H1 (cell line): Measurements from ENCODE around the gene ACRBP. TPM values are rescaled to one million over a fixed set of nuclear protein-coding genes. Genes with fewer than 3 reads are reported as not detected.

Source experiments
- CTCF ChIA-PET: fragments of 300-600 bp; sonication (Branson Sonifier 250); formaldehyde crosslinking; loops from one replicate; lab custom pipeline; 2021; ENCODE audit not compliant: partially characterized antibody; lab: Charles Lee
- POLR2A ChIA-PET: fragments of 300-600 bp; sonication (Branson Sonifier 250); formaldehyde crosslinking; loops from one replicate; lab custom pipeline; 2021; ENCODE audit warnings: inconsistent platforms; ENCODE audit not compliant: partially characterized antibody; lab: Charles Lee
- DNase-seq, 2 experiments: peaks; one replicate each; pipeline versions ENCODE4 v3.0.0 to v3.0.0-alpha.2; 2010 to 2022; ENCODE audit warnings: low spot score in 2 of 2, low read depth in 1 of 2, mixed read lengths in 1 of 2
- FAIRE-seq: peaks from 2 replicates; lab custom pipeline; 2011; peaks lifted over from hg19 to GRCh38; lab: Jason Lieb, UNC
- H2AFZ ChIP-seq: 2 replicates; pipeline ENCODE4 v1.8.1; 2012; ENCODE audit warnings: low read length, inconsistent platforms
- H2AK5ac ChIP-seq: 2 replicates; pipeline ENCODE4 v1.6.1; 2013; ENCODE audit warnings: low read depth, low read length
- H2BK120ac ChIP-seq: replicated peaks from 2 replicates; pipeline ENCODE3; 2013; ENCODE audit warnings: low read depth, low read length, inconsistent platforms
- H2BK12ac ChIP-seq: 2 replicates; pipeline ENCODE4 v1.6.1; 2013; ENCODE audit warnings: low read depth, low read length
- H2BK15ac ChIP-seq: 2 replicates; pipeline ENCODE4 v1.6.1; 2013; ENCODE audit warnings: low read length
- H2BK20ac ChIP-seq: 2 replicates; pipeline ENCODE4 v1.6.1; 2013; ENCODE audit warnings: low read length
- H2BK5ac ChIP-seq: 2 replicates; pipeline ENCODE4 v1.6.1; 2013; ENCODE audit warnings: low read depth, low read length
- H3K14ac ChIP-seq: 2 replicates; pipeline ENCODE4 v1.6.1; 2013; ENCODE audit warnings: inconsistent platforms; ENCODE audit not compliant: insufficient read length
- H3K18ac ChIP-seq: 2 replicates; pipeline ENCODE4 v1.6.1; 2013; ENCODE audit warnings: low read length; ENCODE audit errors: extremely low read depth
- H3K23ac ChIP-seq: 2 replicates; pipeline ENCODE4 v1.6.1; 2013; ENCODE audit warnings: inconsistent platforms; ENCODE audit not compliant: insufficient read length
- H3K23me2 ChIP-seq: 2 replicates; pipeline ENCODE4 v1.6.1; 2013; ENCODE audit warnings: low read depth, low read length
- H3K27ac ChIP-seq: 2 replicates; pipeline ENCODE4 v1.6.1; 2011; ENCODE audit warnings: low read depth, low read length, inconsistent platforms
- H3K27me3 ChIP-seq, 4 experiments: replicated peaks in 1 of 4; 1 replicate in 1 of 4; 2 replicates in 3 of 4; pipeline versions ENCODE4 v1.6.1 to v1.8.1; 2011 to 2013; ENCODE audit warnings: low read length in 3 of 4, mild to moderate bottlenecking in 3 of 4, inconsistent platforms in 2 of 4, mixed read lengths in 2 of 4, moderate library complexity in 1 of 4; ENCODE audit not compliant: control insufficient read depth in 3 of 4, insufficient read depth in 3 of 4; ENCODE audit errors: extremely low read depth in 1 of 4
- H3K36me3 ChIP-seq, 4 experiments: 2 replicates each; pipeline versions ENCODE4 v1.6.1 to v1.8.1; 2011 to 2013; ENCODE audit warnings: mild to moderate bottlenecking in 4 of 4, low read length in 3 of 4, moderate library complexity in 2 of 4, control low read depth in 1 of 4, inconsistent platforms in 1 of 4; ENCODE audit not compliant: insufficient read depth in 4 of 4, control insufficient read depth in 2 of 4
- H3K4ac ChIP-seq: replicated peaks from 2 replicates; pipeline ENCODE3; 2013; ENCODE audit warnings: low read length, low read depth, mixed read lengths, inconsistent platforms; ENCODE audit not compliant: insufficient read length
- H3K4me1 ChIP-seq, 4 experiments: replicated peaks in 1 of 4; 1 replicate in 1 of 4; 2 replicates in 3 of 4; pipeline versions ENCODE4 v1.6.1 to v1.8.1; 2011 to 2013; ENCODE audit warnings: low read length in 3 of 4, inconsistent platforms in 2 of 4, mixed read lengths in 1 of 4; ENCODE audit not compliant: insufficient read depth in 4 of 4, control insufficient read depth in 3 of 4
- H3K4me2 ChIP-seq, 2 experiments: 2 replicates each; pipeline versions ENCODE4 v1.6.1 to v1.8.1; 2011 to 2013; ENCODE audit warnings: low read depth in 2 of 2, low read length in 2 of 2, control low read depth in 1 of 2, inconsistent platforms in 1 of 2, mild to moderate bottlenecking in 1 of 2; ENCODE audit not compliant: insufficient read depth in 1 of 2
- H3K4me3 ChIP-seq, 4 experiments: fragments of 200-600, 300-600 bp in 1 of 4; sonication (generic), shearing (Covaris generic), sonication (Bioruptor Twin) in 1 of 4; 2 replicates each; pipeline versions ENCODE4 v1.5.1 to v1.8.1; 2011 to 2016; ENCODE audit warnings: low read length in 4 of 4, low read depth in 3 of 4, control low read depth in 2 of 4, inconsistent platforms in 2 of 4, mild to moderate bottlenecking in 2 of 4, mixed read lengths in 1 of 4, moderate library complexity in 1 of 4; ENCODE audit not compliant: insufficient read depth in 2 of 4; ENCODE audit errors: extremely low read depth in 1 of 4
- H3K56ac ChIP-seq: replicated peaks from 2 replicates; pipeline ENCODE3; 2013; ENCODE audit warnings: low read depth, mild to moderate bottlenecking, mixed read lengths, low read length, inconsistent platforms; ENCODE audit not compliant: insufficient read length
- H3K79me1 ChIP-seq: 2 replicates; pipeline ENCODE4 v1.6.1; 2013; ENCODE audit warnings: low read depth, low read length, control low read depth
- H3K79me2 ChIP-seq, 2 experiments: 2 replicates each; pipeline versions ENCODE4 v1.6.1 to v1.8.1; 2012 to 2013; ENCODE audit warnings: low read length in 2 of 2, mild to moderate bottlenecking in 2 of 2, inconsistent platforms in 1 of 2; ENCODE audit not compliant: insufficient read depth in 2 of 2, control insufficient read depth in 1 of 2
- H3K9ac ChIP-seq, 4 experiments: replicated peaks in 1 of 4; 1 replicate in 1 of 4; 2 replicates in 3 of 4; pipeline versions ENCODE4 v1.6.1 to v1.8.1; 2011 to 2013; ENCODE audit warnings: low read depth in 3 of 4, low read length in 3 of 4, control low read depth in 2 of 4, mild to moderate bottlenecking in 2 of 4, moderate library complexity in 2 of 4, inconsistent platforms in 1 of 4; ENCODE audit errors: extremely low read depth in 1 of 4
- H3K9me3 ChIP-seq, 2 experiments: 2 replicates each; pipeline versions ENCODE4 v1.6.1 to v1.8.1; 2012 to 2013; ENCODE audit warnings: mild to moderate bottlenecking in 2 of 2, moderate library complexity in 2 of 2, control low read depth in 1 of 2, inconsistent platforms in 1 of 2, low read depth in 1 of 2, low read length in 1 of 2, mixed read lengths in 1 of 2; ENCODE audit not compliant: insufficient read depth in 2 of 2
- H4K20me1 ChIP-seq, 2 experiments: replicated peaks in 1 of 2; 2 replicates each; pipeline versions ENCODE3 to v1.8.1; 2011 to 2013; ENCODE audit warnings: inconsistent platforms in 2 of 2, low read length in 2 of 2, mild to moderate bottlenecking in 1 of 2; ENCODE audit not compliant: insufficient read depth in 2 of 2, control insufficient read depth in 1 of 2
- H4K5ac ChIP-seq: 2 replicates; pipeline ENCODE4 v1.6.1; 2013; ENCODE audit warnings: low read length, low read depth, mixed read lengths, inconsistent platforms; ENCODE audit not compliant: insufficient read length
- H4K8ac ChIP-seq: 2 replicates; pipeline ENCODE4 v1.8.0; 2013; ENCODE audit warnings: mild to moderate bottlenecking, moderate library complexity, low read length, inconsistent platforms; ENCODE audit not compliant: insufficient read depth; ENCODE audit errors: extremely low read depth
- H4K91ac ChIP-seq: replicated peaks from 2 replicates; pipeline ENCODE3; 2013; ENCODE audit warnings: low read length, mixed read lengths, inconsistent platforms; ENCODE audit not compliant: insufficient read length
- ASH2L ChIP-seq: fragments of 200-600, 300-600 bp; sonication (generic); IDR thresholded peaks from one replicate; pipeline ENCODE4 v1.7.1; 2017; ENCODE audit warnings: low read length
- BCL11A ChIP-seq, 2 experiments: IDR thresholded peaks; one replicate each; pipeline ENCODE4 v1.6.1; 2011; ENCODE audit warnings: low read depth in 2 of 2, low read length in 2 of 2, mild to moderate bottlenecking in 2 of 2
- CBX5 ChIP-seq: fragments of 300-800, 300-1000 bp; sonication (generic); IDR thresholded peaks from 2 replicates; pipeline ENCODE4 v1.7.1; 2016; ENCODE audit warnings: antibody characterized with exemption, low read length, low read depth
- CTBP2 ChIP-seq: IDR thresholded peaks from 2 replicates; pipeline ENCODE4 v1.7.0; 2011; ENCODE audit warnings: borderline replicate concordance, mild to moderate bottlenecking, moderate library complexity, mixed read lengths, low read length; ENCODE audit not compliant: insufficient read depth, insufficient read length
- EP300 ChIP-seq, 2 experiments: IDR thresholded peaks; 1 replicate in 1 of 2; 2 replicates in 1 of 2; pipeline ENCODE4 v1.6.1; 2011 to 2012; ENCODE audit warnings: low read depth in 2 of 2, low read length in 2 of 2, mild to moderate bottlenecking in 2 of 2, borderline replicate concordance in 1 of 2, inconsistent platforms in 1 of 2, moderate library complexity in 1 of 2
- GABPA ChIP-seq: IDR thresholded peaks from 2 replicates; pipeline ENCODE4 v1.6.1; 2011; ENCODE audit warnings: mild to moderate bottlenecking, low read length, moderate library complexity, borderline replicate concordance; ENCODE audit not compliant: insufficient read depth
- GTF2F1 ChIP-seq: IDR thresholded peaks from 2 replicates; pipeline ENCODE4 v1.6.1; 2012; ENCODE audit warnings: low read depth, low read length, improper control_type of control experiment, borderline replicate concordance
- JUN ChIP-seq: IDR thresholded peaks from 2 replicates; pipeline ENCODE4 v1.6.1; 2011; ENCODE audit warnings: low read depth, mild to moderate bottlenecking, improper control_type of control experiment, low read length
- JUND ChIP-seq: IDR thresholded peaks from 2 replicates; pipeline ENCODE4 v1.6.1; 2011; ENCODE audit warnings: mild to moderate bottlenecking, improper control_type of control experiment, low read length
- NRF1 ChIP-seq: IDR thresholded peaks from 2 replicates; pipeline ENCODE4 v1.6.1; 2011; ENCODE audit warnings: mild to moderate bottlenecking, low read depth, low read length, improper control_type of control experiment
- RBBP5 ChIP-seq: IDR thresholded peaks from 2 replicates; pipeline ENCODE4 v1.7.1; 2012; ENCODE audit warnings: low read depth, mild to moderate bottlenecking, inconsistent platforms, low read length, moderate library complexity, borderline replicate concordance
- SAP30 ChIP-seq: fragments of 300-600 bp; sonication (generic); IDR thresholded peaks from 2 replicates; pipeline ENCODE4 v1.7.1; 2012; ENCODE audit warnings: low read length, moderate library complexity, mild to moderate bottlenecking, inconsistent platforms; ENCODE audit not compliant: insufficient read depth, insufficient replicate concordance
- SIX5 ChIP-seq: IDR thresholded peaks from 2 replicates; pipeline ENCODE4 v1.6.1; 2011; ENCODE audit warnings: mild to moderate bottlenecking, low read depth, low read length
- YY1 ChIP-seq: IDR thresholded peaks from 2 replicates; pipeline ENCODE4 v1.6.1; 2011; ENCODE audit warnings: low read depth, mild to moderate bottlenecking, low read length
- WGBS, 2 experiments: shearing (Covaris generic) in 1 of 2; methylation state at CpG; one replicate each; pipeline versions ENCODE4 v1.1.6 to v1.1.7; 2013 to 2015; ENCODE audit warnings: low lambda C conversion rate in 2 of 2, mixed read lengths in 2 of 2, inconsistent platforms in 1 of 2, low coverage in 1 of 2, missing lambda C conversion rate in 1 of 2; ENCODE audit not compliant: insufficient replicate concordance in 2 of 2, insufficient coverage in 1 of 2, insufficient read length in 1 of 2; ENCODE audit errors: extremely low coverage in 1 of 2, missing lambda C conversion rate in 1 of 2; 5-methylcytosine and 5-hydroxymethylcytosine counted together
- polyA plus RNA-seq, 7 experiments: library from polyadenylated mRNA; depleted of rRNA in 3 of 7; stranded (reverse) in 5 of 7; unstranded in 2 of 7; fragments of >200 nt in 5 of 7; fragments of 200-250 nt in 2 of 7; gene quantifications; 1 replicate in 5 of 7; 2 replicates in 1 of 7; 4 replicates in 1 of 7; pipeline versions ENCODE4 v1.2.1 to v1.2.3, GENCODE V29; 2011 to 2013; ENCODE audit warnings: missing spikeins in 2 of 7, mixed read lengths in 2 of 7
- total RNA-seq: library from RNA; stranded (reverse); fragmentation: NEBNext Ultra II Directional; extraction: Animal tissue kit (Norgen Biotek cat#: 25700); gene quantifications from 2 replicates; pipeline ENCODE4 v1.2.1, GENCODE V29; 2021

The ACRBP gene
- total and polyA plus RNA-seq, 2 of the 8 experiments (the other 6 are each of a cell fraction or from before 2014, with no cell fraction given), result 0.80 to 5.2 TPM

- no peak overlapping the region for H3K4me3 ChIP-seq
- no peak overlapping the region for H3K4ac ChIP-seq
- no peaks in the 10 kb centered on the region for H3K9me3 ChIP-seq
- H3K56ac ChIP-seq, result no peak overlapping the region
- H2BK12ac ChIP-seq, result no peak overlapping the region
- no peak for FAIRE-seq
- no peak overlapping the region for H3K9ac ChIP-seq
- H3K27me3 ChIP-seq, result no peaks in the 10 kb centered on the region
- H4K5ac ChIP-seq, result no peak overlapping the region
- peaks cover 3% of the 10 kb centered on the region; the same call in 1 of the 2 replicates for H3K79me1 ChIP-seq
- ChIA-PET POLR2A (interaction anchor here (0.7 kb wide), 1 partner anchor 377 kb away, joined by 3 read pairs; no protein-coding TSS in a partner anchor), CTCF (interaction anchor here (1.3 to 9.3 kb wide), 2 partner anchors 8 to 57 kb away, joined by 3 to 125 read pairs; no protein-coding TSS in a partner anchor)
- no peaks in the 10 kb centered on the region for H3K23me2 ChIP-seq
- H4K91ac ChIP-seq, result no peak overlapping the region
- no peak for DNase-seq
- H3K4me2 ChIP-seq, result no peak overlapping the region
- no peak overlapping the region for H2AFZ ChIP-seq
- H4K20me1 ChIP-seq, result peaks cover 2 to 6% of the 10 kb centered on the region in 2 experiments
- H3K27ac ChIP-seq, result no peak overlapping the region
- H3K14ac ChIP-seq, result no peak overlapping the region
- no peak overlapping the region for H2BK5ac ChIP-seq
- no peak overlapping the region for H2BK120ac ChIP-seq
- no peak overlapping the region for H3K18ac ChIP-seq
- no peak overlapping the region for H2BK20ac ChIP-seq
- no peak overlapping the region for H2BK15ac ChIP-seq
- no peak overlapping the region for H3K23ac ChIP-seq
- H2AK5ac ChIP-seq, result no peak overlapping the region
- H3K36me3 ChIP-seq, result peaks cover 15 to 61% (median 49%) of the 10 kb centered on the region in 4 experiments
- no peak overlapping the region; the same call in 1 of the 2 replicates for H4K8ac ChIP-seq
- no peaks in the 10 kb centered on the region for H3K4me1 ChIP-seq
- peaks cover 0 to 28% of the 10 kb centered on the region in 2 experiments; a peak in 2 of 4 replicates for H3K79me2 ChIP-seq
- WGBS, 2 experiments, result 98% methylated on average over 5 of the region's 5 CpGs; no CpG with 5 or more reads in 1 of the 2 experiments
- no peak for TF ChIP-seq CBX5
- TF ChIP-seq EP300 (IDR thresholded peaks at IDR 0.05; ENCODE audit: borderline replicate concordance in 1 of 2, low read depth in 2 of 2, low read length in 2 of 2), result no peak
- no peak for TF ChIP-seq GABPA
- TF ChIP-seq NRF1, result no peak
- TF ChIP-seq GTF2F1, result no peak
- TF ChIP-seq YY1, result no peak
- no peak for TF ChIP-seq SIX5
- no peak for TF ChIP-seq JUND
- no peak for TF ChIP-seq JUN
- no peak for TF ChIP-seq RBBP5
- TF ChIP-seq CTBP2, result no peak
- no peak for TF ChIP-seq SAP30
- TF ChIP-seq BCL11A (IDR thresholded peaks at IDR 0.05; ENCODE audit: low read depth in 2 of 2, low read length in 2 of 2), result no peak
- no peak for TF ChIP-seq ASH2L
These were observed 29.7 kb upstream of the ACRBP start for GRCh38 chr12:6676962-6677361.
